DMS53 (cell line): ENCODE measurements around the gene TEP1.
A peak's percentile ranks its signal among the peaks of the same experiment; 100 is the strongest.
"Not testable (repeated sequence)": the region's sequence is repeated elsewhere in the genome, so short reads cannot be mapped to it uniquely, and the experiment has no call there.

ENCODE experiments used
- DNase-seq: peaks from one replicate; lab custom pipeline; 2025; lab: John Stamatoyannopoulos, UW

TEP1 gene

GRCh38 chr14:20412876-20413743 is at the start of gene TEP1:
Gene TEP1, minus strand, starts transcription at chr14:20413501. Its CDS starts 5,062 bp downstream, at chr14:20408439.
- DNase-seq: peak; percentile 81

GRCh38 chr14:20461225-20462141 is 48.2 kb upstream of the TEP1 start, which contains the start of gene PIP4P1:
Gene PIP4P1, minus strand, starts transcription at chr14:20461434. Its CDS starts 109 bp downstream, at chr14:20461325.
- DNase-seq: peak; percentile 97

- DNase-seq: peak; percentile 65
Measured at GRCh38 chr14:20460458-20461224, 47.3 kb upstream of the TEP1 start.

GRCh38 chr14:20458031-20458789 is 44.9 kb upstream of the TEP1 start:
- DNase-seq: no peak

GRCh38 chr14:20456971-20457370 is 43.7 kb upstream of the TEP1 start:
- DNase-seq: no peak

GRCh38 chr14:20455355-20456300 is 42.3 kb upstream of the TEP1 start:
- peak; percentile 80 for DNase-seq

GRCh38 chr14:20454516-20455354 is 41.4 kb upstream of the TEP1 start, which contains the start of the genes APEX1 and OSGEP:
Gene APEX1, plus strand, starts transcription at chr14:20455226. Its CDS starts 420 bp downstream, at chr14:20455646.
Gene OSGEP, minus strand, starts transcription at chr14:20454812. Its CDS starts 129 bp downstream, at chr14:20454683.
- peak; percentile 95 for DNase-seq

- not testable (repeated sequence) for DNase-seq
Measured at GRCh38 chr14:20452831-20453230, 39.5 kb upstream of the TEP1 start.

- DNase-seq: no peak
Measured at GRCh38 chr14:20446889-20447288, 33.6 kb upstream of the TEP1 start.

GRCh38 chr14:20443650-20444049 is 30.3 kb upstream of the TEP1 start:
- DNase-seq: not testable (repeated sequence)

GRCh38 chr14:20441461-20441860 is 28.2 kb upstream of the TEP1 start:
- no peak for DNase-seq

- DNase-seq: no peak
Measured at GRCh38 chr14:20440882-20441281, 27.6 kb upstream of the TEP1 start.

GRCh38 chr14:20440465-20440864 is 27.2 kb upstream of the TEP1 start:
- DNase-seq: no peak

GRCh38 chr14:20438664-20439063 is 25.4 kb upstream of the TEP1 start:
- DNase-seq: no peak

- no peak for DNase-seq
Measured at GRCh38 chr14:20436363-20436755, 23.1 kb upstream of the TEP1 start.

- no peak for DNase-seq
Measured at GRCh38 chr14:20435582-20436362, 22.5 kb upstream of the TEP1 start, which contains the start of gene KLHL33. Gene KLHL33, minus strand, starts transcription at chr14:20436166. Its CDS starts 355 bp downstream, at chr14:20435811.

- no peak for DNase-seq
Measured at GRCh38 chr14:20434701-20435581, 21.6 kb upstream of the TEP1 start.
